Pulmonary artery endothelial cell (primary cell): ENCODE results near the gene PTPRC. TPM values are rescaled to one million over a fixed set of nuclear protein-coding genes. Genes with fewer than 3 reads are reported as not detected.

Source experiments
- DNase-seq: peaks from one replicate; pipeline ENCODE4 v3.0.0-alpha.2; 2011; ENCODE audit warnings: low read depth, low spot score
- total RNA-seq: library from RNA; depleted of rRNA; stranded (reverse); fragments of >200 nt; gene quantifications from 2 replicates; pipeline ENCODE4 v1.2.3, GENCODE V29; 2014

Gene PTPRC
- total RNA-seq, 1 donor from 2014 or later = not detected

- no peak for DNase-seq
Observed at GRCh38 chr1:198620951-198621824, 17.7 kb upstream of the PTPRC start.

GRCh38 chr1:198622001-198622400 lies 16.8 kb upstream of the PTPRC start:
- no peak for DNase-seq

GRCh38 chr1:198623752-198624647 lies 14.8 kb upstream of the PTPRC start:
- no peak for DNase-seq

GRCh38 chr1:198624648-198624980 lies 14.2 kb upstream of the PTPRC start:
- no peak for DNase-seq

- DNase-seq = no peak
Observed at GRCh38 chr1:198627436-198628066, 11.3 kb upstream of the PTPRC start.

GRCh38 chr1:198628067-198628455 lies 10.8 kb upstream of the PTPRC start:
- no peak for DNase-seq

GRCh38 chr1:198629610-198630009 lies 9.2 kb upstream of the PTPRC start:
- DNase-seq = no peak

- DNase-seq = no peak
Observed at GRCh38 chr1:198630863-198631262, 8.0 kb upstream of the PTPRC start.

- no peak for DNase-seq
Observed at GRCh38 chr1:198631292-198631691, 7.5 kb upstream of the PTPRC start.

GRCh38 chr1:198632007-198632406 lies 6.8 kb upstream of the PTPRC start:
- no peak for DNase-seq

GRCh38 chr1:198633675-198634121 lies 5.1 kb upstream of the PTPRC start:
- no peak for DNase-seq

- no peak for DNase-seq
Observed at GRCh38 chr1:198635964-198636363, 2.9 kb upstream of the PTPRC start.

GRCh38 chr1:198636391-198636790 lies 2.4 kb upstream of the PTPRC start:
- DNase-seq = no peak

GRCh38 chr1:198637157-198637556 lies 1.7 kb upstream of the PTPRC start:
- no peak for DNase-seq

GRCh38 chr1:198637916-198638437 lies 863 bp upstream of the PTPRC start:
- DNase-seq = no peak

- no peak for DNase-seq
Observed at GRCh38 chr1:198638441-198638840, 399 bp upstream of the PTPRC start.

GRCh38 chr1:198639671-198640143 lies 867 bp downstream of the PTPRC start:
- DNase-seq = no peak

- no peak for DNase-seq
Observed at GRCh38 chr1:198640174-198640573, 1.3 kb downstream of the PTPRC start.

- no peak for DNase-seq
Observed at GRCh38 chr1:198641501-198641900, 2.7 kb downstream of the PTPRC start.

GRCh38 chr1:198641966-198642668 lies 3.3 kb downstream of the PTPRC start:
- no peak for DNase-seq

GRCh38 chr1:198642983-198643382 lies 4.1 kb downstream of the PTPRC start:
- DNase-seq = no peak
